Measurements from ENCODE around the gene ARNT2. TPM values are rescaled to one million over a fixed set of nuclear protein-coding genes. Genes with fewer than 3 reads are reported as not detected.

ARNT2 gene
- polyA plus RNA-seq, 1 of the 3 experiments (the other 2 are of a cell fraction): 17.0 TPM

DNA sequence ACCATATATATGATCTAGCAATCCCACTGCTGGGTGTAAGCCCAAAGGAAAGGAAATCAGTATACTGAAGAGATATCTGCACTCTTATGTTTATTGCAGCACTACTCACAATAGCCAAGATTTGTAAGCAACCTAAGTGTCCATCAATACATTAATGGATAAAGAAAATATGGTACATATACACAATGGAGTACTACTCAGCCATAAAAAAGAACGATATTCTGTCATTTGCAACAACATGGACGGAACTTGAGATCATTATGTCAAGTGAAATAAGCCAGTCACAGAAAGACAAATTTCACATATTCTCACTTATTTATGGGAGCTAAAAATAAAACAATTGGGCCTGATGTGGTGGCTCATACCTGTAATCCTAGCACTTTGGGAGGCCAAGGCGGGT is 21.9 kb upstream of the ARNT2 start:
- Histone ChIP-seq H3K9me3 (no peaks in the 10 kb centered on the region), H3K27me3 (ENCODE audit: insufficient read depth) (no peaks in the 10 kb centered on the region), H3K79me2 (ENCODE audit: insufficient read depth) (no peaks in the 10 kb centered on the region), H3K27ac (ENCODE audit: low read depth in 2 of 2, low read length in 1 of 2) (no peak overlapping the region), H3K9me2 (no peaks in the 10 kb centered on the region), H3K4me1 (ENCODE audit: control insufficient read depth in 1 of 2, insufficient read depth in 2 of 2, low read depth in 1 of 2, low read length in 1 of 2) (peaks cover 0 to 2% of the 10 kb centered on the region in 2 experiments; a peak in 1 of 4 replicates), H3F3A (replicated peaks; ENCODE audit: insufficient read depth) (no peaks in the 10 kb centered on the region), H3K4me2 (no peak overlapping the region), H2AFZ (ENCODE audit: low read depth) (no peak overlapping the region), H3K9ac (no peak overlapping the region), H3K36me3 (replicated peaks in 1 of 2; ENCODE audit: control insufficient read depth in 1 of 2, insufficient read depth in 2 of 2, low read length in 1 of 2) (no peaks in the 10 kb centered on the region), H3K4me3 (ENCODE audit: low read depth in 2 of 2, low read length in 1 of 2) (no peak overlapping the region), H4K20me1 (ENCODE audit: insufficient read depth) (no peaks in the 10 kb centered on the region)
- TF ChIP-seq CHD2 (IDR thresholded peaks at IDR 0.05; ENCODE audit: low read length, partially characterized antibody) (no peak), NRF1 (IDR thresholded peaks at IDR 0.05; ENCODE audit: low read depth, low read length) (no peak), ELF1 (IDR thresholded peaks at IDR 0.05) (no peak), TEAD4 (IDR thresholded peaks at IDR 0.05; ENCODE audit: borderline replicate concordance, insufficient read depth) (no peak), POLR2AphosphoS5 (IDR thresholded peaks at IDR 0.05; ENCODE audit: low read depth, low read length) (no peak), GATA2 (CRISPR knock-in tag; IDR thresholded peaks at IDR 0.05) (no peak), MXI1 (IDR thresholded peaks at IDR 0.05; ENCODE audit: low read depth, low read length) (no peak), GABPA (IDR thresholded peaks at IDR 0.05; ENCODE audit: low read depth) (no peak), SMC3 (IDR thresholded peaks at IDR 0.05; ENCODE audit: low read depth, low read length) (no peak)
- TF ChIP-seq, protein P1, sequence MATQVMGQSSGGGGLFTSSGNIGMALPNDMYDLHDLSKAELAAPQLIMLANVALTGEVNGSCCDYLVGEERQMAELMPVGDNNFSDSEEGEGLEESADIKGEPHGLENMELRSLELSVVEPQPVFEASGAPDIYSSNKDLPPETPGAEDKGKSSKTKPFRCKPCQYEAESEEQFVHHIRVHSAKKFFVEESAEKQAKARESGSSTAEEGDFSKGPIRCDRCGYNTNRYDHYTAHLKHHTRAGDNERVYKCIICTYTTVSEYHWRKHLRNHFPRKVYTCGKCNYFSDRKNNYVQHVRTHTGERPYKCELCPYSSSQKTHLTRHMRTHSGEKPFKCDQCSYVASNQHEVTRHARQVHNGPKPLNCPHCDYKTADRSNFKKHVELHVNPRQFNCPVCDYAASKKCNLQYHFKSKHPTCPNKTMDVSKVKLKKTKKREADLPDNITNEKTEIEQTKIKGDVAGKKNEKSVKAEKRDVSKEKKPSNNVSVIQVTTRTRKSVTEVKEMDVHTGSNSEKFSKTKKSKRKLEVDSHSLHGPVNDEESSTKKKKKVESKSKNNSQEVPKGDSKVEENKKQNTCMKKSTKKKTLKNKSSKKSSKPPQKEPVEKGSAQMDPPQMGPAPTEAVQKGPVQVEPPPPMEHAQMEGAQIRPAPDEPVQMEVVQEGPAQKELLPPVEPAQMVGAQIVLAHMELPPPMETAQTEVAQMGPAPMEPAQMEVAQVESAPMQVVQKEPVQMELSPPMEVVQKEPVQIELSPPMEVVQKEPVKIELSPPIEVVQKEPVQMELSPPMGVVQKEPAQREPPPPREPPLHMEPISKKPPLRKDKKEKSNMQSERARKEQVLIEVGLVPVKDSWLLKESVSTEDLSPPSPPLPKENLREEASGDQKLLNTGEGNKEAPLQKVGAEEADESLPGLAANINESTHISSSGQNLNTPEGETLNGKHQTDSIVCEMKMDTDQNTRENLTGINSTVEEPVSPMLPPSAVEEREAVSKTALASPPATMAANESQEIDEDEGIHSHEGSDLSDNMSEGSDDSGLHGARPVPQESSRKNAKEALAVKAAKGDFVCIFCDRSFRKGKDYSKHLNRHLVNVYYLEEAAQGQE (IDR thresholded peaks at IDR 0.05; ENCODE audit: low read depth, low read length): no peak
- TF ChIP-seq, protein P2, sequence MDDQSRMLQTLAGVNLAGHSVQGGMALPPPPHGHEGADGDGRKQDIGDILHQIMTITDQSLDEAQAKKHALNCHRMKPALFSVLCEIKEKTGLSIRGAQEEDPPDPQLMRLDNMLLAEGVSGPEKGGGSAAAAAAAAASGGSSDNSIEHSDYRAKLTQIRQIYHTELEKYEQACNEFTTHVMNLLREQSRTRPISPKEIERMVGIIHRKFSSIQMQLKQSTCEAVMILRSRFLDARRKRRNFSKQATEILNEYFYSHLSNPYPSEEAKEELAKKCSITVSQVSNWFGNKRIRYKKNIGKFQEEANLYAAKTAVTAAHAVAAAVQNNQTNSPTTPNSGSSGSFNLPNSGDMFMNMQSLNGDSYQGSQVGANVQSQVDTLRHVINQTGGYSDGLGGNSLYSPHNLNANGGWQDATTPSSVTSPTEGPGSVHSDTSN (IDR thresholded peaks at IDR 0.05): no peak
- TF ChIP-seq, protein P3, sequence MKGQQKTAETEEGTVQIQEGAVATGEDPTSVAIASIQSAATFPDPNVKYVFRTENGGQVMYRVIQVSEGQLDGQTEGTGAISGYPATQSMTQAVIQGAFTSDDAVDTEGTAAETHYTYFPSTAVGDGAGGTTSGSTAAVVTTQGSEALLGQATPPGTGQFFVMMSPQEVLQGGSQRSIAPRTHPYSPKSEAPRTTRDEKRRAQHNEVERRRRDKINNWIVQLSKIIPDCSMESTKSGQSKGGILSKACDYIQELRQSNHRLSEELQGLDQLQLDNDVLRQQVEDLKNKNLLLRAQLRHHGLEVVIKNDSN (IDR thresholded peaks at IDR 0.05; ENCODE audit: borderline replicate concordance, low read depth): no peak
- POLR2A ChIA-PET: interaction anchor here (1.4 kb wide), 1 partner anchor 17 kb away, joined by 3 read pairs; no protein-coding TSS in a partner anchor
- WGBS (ENCODE audit: low lambda C conversion rate): 83% methylated on average over 3 of the region's 3 CpGs
- DNase-seq: no peak
- CTCF ChIA-PET: no interaction called here

DNA sequence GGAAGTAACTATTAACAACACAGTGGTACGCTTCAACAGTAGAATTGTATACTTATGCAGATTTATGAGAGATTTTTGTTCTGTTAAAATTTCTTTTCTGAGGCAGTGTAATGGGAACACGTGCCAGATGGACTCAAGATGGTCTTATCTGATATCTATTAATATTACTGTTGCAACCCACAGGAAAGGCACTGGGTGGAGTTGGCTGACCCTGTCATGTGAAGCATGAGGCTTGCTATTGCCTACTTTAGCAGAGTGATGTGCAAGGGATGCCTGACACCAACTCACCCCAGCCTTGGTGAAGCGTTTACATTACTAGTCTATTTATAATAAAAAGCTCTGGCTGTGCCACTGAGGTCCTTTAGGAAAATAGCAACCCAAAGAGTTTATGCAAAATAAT is 19.8 kb upstream of the ARNT2 start:
- peak; percentile 30 for DNase-seq
- no peaks in the 10 kb centered on the region for H3F3A ChIP-seq (replicated peaks; ENCODE audit: insufficient read depth)
- no peak overlapping the region for H3K4me2 ChIP-seq
- no peak overlapping the region for H2AFZ ChIP-seq (ENCODE audit: low read depth)
- H3K79me2 ChIP-seq (ENCODE audit: insufficient read depth): no peaks in the 10 kb centered on the region
- 66% methylated on average over 3 of the region's 3 CpGs for WGBS (ENCODE audit: low lambda C conversion rate)
- H3K4me1 ChIP-seq (ENCODE audit: control insufficient read depth in 1 of 2, insufficient read depth in 2 of 2, low read depth in 1 of 2, low read length in 1 of 2): peaks cover 0 to 2% of the 10 kb centered on the region in 2 experiments; a peak in 2 of 4 replicates
- H3K9ac ChIP-seq: no peak overlapping the region
- H3K36me3 ChIP-seq (replicated peaks in 1 of 2; ENCODE audit: control insufficient read depth in 1 of 2, insufficient read depth in 2 of 2, low read length in 1 of 2): no peaks in the 10 kb centered on the region
- CTCF ChIA-PET: interaction anchor here (1.7 kb wide), 1 partner anchor 14 kb away, joined by 4 read pairs; no protein-coding TSS in a partner anchor
- H3K9me2 ChIP-seq: no peaks in the 10 kb centered on the region
- H3K4me3 ChIP-seq (ENCODE audit: low read depth in 2 of 2, low read length in 1 of 2): no peak overlapping the region
- POLR2A ChIA-PET: no interaction called here
- TF ChIP-seq RAD21 (IDR thresholded peaks at IDR 0.05; ENCODE audit: low read length): peak; percentile 31; the same call in 1 of the 2 replicates
- no peak for TF ChIP-seq MEF2A (IDR thresholded peaks at IDR 0.05; ENCODE audit: borderline replicate concordance, low read depth)
- TF ChIP-seq GABPA (IDR thresholded peaks at IDR 0.05; ENCODE audit: low read depth): no peak
- H3K27ac ChIP-seq (ENCODE audit: low read depth in 2 of 2, low read length in 1 of 2): no peak overlapping the region
- H3K27me3 ChIP-seq (ENCODE audit: insufficient read depth): no peaks in the 10 kb centered on the region
- no peaks in the 10 kb centered on the region for H4K20me1 ChIP-seq (ENCODE audit: insufficient read depth)
- H3K9me3 ChIP-seq: no peaks in the 10 kb centered on the region
